B cell (primary cell): ENCODE measurements around the gene EPB41L5. TPM values are rescaled to one million over a fixed set of nuclear protein-coding genes. Genes with fewer than 3 reads are reported as not detected.

Experiments used
- ATAC-seq: fragments of 200-7000 bp; cut with Tn5 transposase; one replicate; pipeline ENCODE4 v1.10.0; 2021; ENCODE audit warnings: low read depth, mild to moderate bottlenecking, moderate number of reproducible peaks, moderate library complexity
- CTCF ChIA-PET: fragments of 350-600 bp; sonication (Branson Sonifier 250); formaldehyde crosslinking; loops from one replicate; lab custom pipeline; 2021; ENCODE audit warnings: antibody characterized with exemption, inconsistent platforms; lab: Charles Lee
- POLR2A ChIA-PET: fragments of 350-600 bp; sonication (Branson Sonifier 250); formaldehyde crosslinking; loops from one replicate; lab custom pipeline; 2021; ENCODE audit warnings: antibody characterized with exemption; lab: Charles Lee
- DNase-seq: peaks from one replicate; pipeline ENCODE4 v3.0.0; 2013
- H2AFZ ChIP-seq: 2 replicates; pipeline ENCODE4 v1.6.1; 2012; ENCODE audit warnings: mild to moderate bottlenecking, low read depth, low read length; ENCODE audit not compliant: insufficient read depth, poor library complexity, severe bottlenecking
- H3K27ac ChIP-seq, 2 donors: 1 replicate in 1 of 2; 2 replicates in 1 of 2; pipeline ENCODE4 v1.5.1; 2012 to 2013; ENCODE audit warnings: low read length in 2 of 2, mild to moderate bottlenecking in 2 of 2, moderate library complexity in 1 of 2
- H3K27me3 ChIP-seq, 4 experiments: fragments of 200-600 bp in 1 of 4; sonication (generic) in 1 of 4; replicated peaks in 1 of 4; 1 replicate in 2 of 4; 2 replicates in 2 of 4; pipeline versions ENCODE4 v1.6.1 to v1.7.0; 2013 to 2016; ENCODE audit warnings: low read length in 3 of 4, mild to moderate bottlenecking in 2 of 4, mixed read lengths in 1 of 4, moderate library complexity in 1 of 4; ENCODE audit not compliant: insufficient read depth in 4 of 4, control insufficient read depth in 3 of 4; ENCODE audit errors: control extremely low read depth in 1 of 4
- H3K36me3 ChIP-seq, 2 experiments: replicated peaks in 1 of 2; 1 replicate in 1 of 2; 2 replicates in 1 of 2; pipeline versions ENCODE4 v1.6.1 to v1.7.1; 2013; ENCODE audit warnings: low read length in 1 of 2; ENCODE audit not compliant: insufficient read depth in 2 of 2, control insufficient read depth in 1 of 2; ENCODE audit errors: control extremely low read depth in 1 of 2, extremely low read depth in 1 of 2
- H3K4me1 ChIP-seq, 2 donors: fragments of 200-600 bp in 1 of 2; sonication (generic) in 1 of 2; 1 replicate in 1 of 2; 2 replicates in 1 of 2; pipeline versions ENCODE4 v1.5.1 to v1.6.1; 2013 to 2017; ENCODE audit warnings: low read length in 2 of 2; ENCODE audit not compliant: control insufficient read depth in 2 of 2, insufficient read depth in 2 of 2
- H3K4me2 ChIP-seq: replicated peaks from 2 replicates; pipeline ENCODE3; 2012; ENCODE audit warnings: mild to moderate bottlenecking, low read depth, low read length; ENCODE audit not compliant: poor library complexity, severe bottlenecking
- H3K4me3 ChIP-seq, 5 experiments: fragments of 200-600 bp in 1 of 5; sonication (generic) in 1 of 5; 1 replicate in 3 of 5; 2 replicates in 2 of 5; pipeline versions ENCODE4 v1.5.1 to v1.7.0; 2011 to 2016; ENCODE audit warnings: low read length in 4 of 5, mild to moderate bottlenecking in 4 of 5, low read depth in 2 of 5, control low read depth in 1 of 5, moderate library complexity in 1 of 5; ENCODE audit not compliant: insufficient read depth in 1 of 5; ENCODE audit errors: control extremely low read depth in 1 of 5, extremely low read depth in 1 of 5
- H3K79me2 ChIP-seq: fragments of 200-600 bp; sonication (generic); one replicate; pipeline ENCODE4 v1.6.0; 2016; ENCODE audit warnings: low read length; ENCODE audit not compliant: control insufficient read depth, insufficient read depth
- H3K9ac ChIP-seq: fragments of 200-600 bp; sonication (generic); 2 replicates; pipeline ENCODE4 v1.6.1; 2017; ENCODE audit warnings: mild to moderate bottlenecking, low read length, moderate library complexity
- H3K9me3 ChIP-seq, 3 donors: one replicate each; pipeline versions ENCODE4 v1.6.1 to v1.7.1; 2013; ENCODE audit warnings: low read length in 2 of 3; ENCODE audit not compliant: control insufficient read depth in 2 of 3, insufficient read depth in 1 of 3; ENCODE audit errors: control extremely low read depth in 1 of 3
- H4K20me1 ChIP-seq: 2 replicates; pipeline ENCODE4 v1.6.0; 2012; ENCODE audit warnings: mild to moderate bottlenecking, low read length; ENCODE audit not compliant: insufficient read depth, control insufficient read depth, poor library complexity, severe bottlenecking
- H3K27ac Mint-ChIP-seq: one replicate; pipeline ENCODE4 v1.8.0; 2021; ENCODE audit warnings: mixed read lengths
- H3K27me3 Mint-ChIP-seq: one replicate; pipeline ENCODE4 v1.8.0; 2021; ENCODE audit warnings: mixed read lengths
- H3K4me1 Mint-ChIP-seq: one replicate; pipeline ENCODE4 v1.8.0; 2021; ENCODE audit warnings: mixed read lengths
- H3K4me3 Mint-ChIP-seq: one replicate; pipeline ENCODE4 v1.8.0; 2021; ENCODE audit warnings: mixed read lengths
- H3K9me3 Mint-ChIP-seq: one replicate; pipeline ENCODE4 v1.8.0; 2022; ENCODE audit warnings: mixed read lengths; ENCODE audit not compliant: insufficient read depth
- EZH2 ChIP-seq: IDR thresholded peaks from 2 replicates; pipeline ENCODE4 v1.6.1; 2012; ENCODE audit warnings: borderline replicate concordance, low read depth, mild to moderate bottlenecking, moderate library complexity, low read length; ENCODE audit not compliant: insufficient read depth, poor library complexity, severe bottlenecking
- WGBS: methylation state at CpG from one replicate; pipeline ENCODE4 v1.1.5; 2013; ENCODE audit warnings: missing lambda C conversion rate; ENCODE audit not compliant: insufficient coverage; 5-methylcytosine and 5-hydroxymethylcytosine counted together
- intact Hi-C: fragments of 100-400 bp; cut with micrococcal nuclease; formaldehyde crosslinking; loops from one replicate; pipeline ENCODE4 v1.10.0; 2022
- polyA plus RNA-seq: library from polyadenylated mRNA; depleted of rRNA; stranded (reverse); fragments of >200 nt; gene quantifications from 2 replicates; pipeline ENCODE4 v1.2.3, GENCODE V29; 2012
- total RNA-seq, 2 donors: library from RNA; stranded (reverse); fragments of 120-200 nt in 1 of 2; gene quantifications; 1 replicate in 1 of 2; 2 replicates in 1 of 2; pipeline versions ENCODE4 v1.2.3 to v1.2.4, GENCODE V29; 2013 to 2022
- TF ChIP-seq, protein P1 (sequence below): fragments of 200-600 bp; IDR thresholded peaks from one replicate; pipeline ENCODE4 v1.8.0; 2022; ENCODE audit warnings: antibody characterized with exemption, mild to moderate bottlenecking

The EPB41L5 gene
- total and polyA plus RNA-seq, 2 donors (not counting 1 experiment from before 2014, with no cell fraction given) = 3.9 to 14.0 TPM

DNA sequence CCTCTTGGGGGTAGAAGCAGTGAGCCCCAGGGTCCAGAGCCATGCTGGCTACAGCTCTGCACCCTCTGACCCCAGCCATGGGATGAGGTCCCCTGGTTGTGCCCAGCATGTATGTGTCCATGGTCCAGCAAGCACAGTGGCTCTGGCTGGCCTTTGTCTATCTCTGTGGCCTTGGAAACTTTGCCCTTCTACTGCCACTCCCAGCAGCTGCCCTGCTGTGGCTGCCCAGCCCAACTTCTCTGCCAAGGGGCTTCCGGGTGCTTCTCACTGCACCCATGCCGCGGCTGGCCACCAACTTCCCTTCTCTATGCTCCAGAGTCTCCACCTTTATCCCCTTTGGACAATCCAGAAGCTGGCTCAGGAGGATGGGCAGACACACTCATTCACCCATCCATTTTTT, 191.5 kb downstream of the EPB41L5 start:
- Histone ChIP-seq H2AFZ (no peak overlapping the region), H4K20me1 (no peaks in the 10 kb centered on the region), H3K27ac (no peak overlapping the region), H3K9me3 (peaks cover 0 to 3% (median 0%) of the 10 kb centered on the region in 3 donors), H3K4me2 (no peak overlapping the region), H3K4me1 (no peaks in the 10 kb centered on the region), H3K27me3 (no peaks in the 10 kb centered on the region), H3K36me3 (no peaks in the 10 kb centered on the region), H3K79me2 (no peaks in the 10 kb centered on the region), H3K9ac (no peak overlapping the region), H3K4me3 (no peak overlapping the region)
- TF ChIP-seq, protein P1, sequence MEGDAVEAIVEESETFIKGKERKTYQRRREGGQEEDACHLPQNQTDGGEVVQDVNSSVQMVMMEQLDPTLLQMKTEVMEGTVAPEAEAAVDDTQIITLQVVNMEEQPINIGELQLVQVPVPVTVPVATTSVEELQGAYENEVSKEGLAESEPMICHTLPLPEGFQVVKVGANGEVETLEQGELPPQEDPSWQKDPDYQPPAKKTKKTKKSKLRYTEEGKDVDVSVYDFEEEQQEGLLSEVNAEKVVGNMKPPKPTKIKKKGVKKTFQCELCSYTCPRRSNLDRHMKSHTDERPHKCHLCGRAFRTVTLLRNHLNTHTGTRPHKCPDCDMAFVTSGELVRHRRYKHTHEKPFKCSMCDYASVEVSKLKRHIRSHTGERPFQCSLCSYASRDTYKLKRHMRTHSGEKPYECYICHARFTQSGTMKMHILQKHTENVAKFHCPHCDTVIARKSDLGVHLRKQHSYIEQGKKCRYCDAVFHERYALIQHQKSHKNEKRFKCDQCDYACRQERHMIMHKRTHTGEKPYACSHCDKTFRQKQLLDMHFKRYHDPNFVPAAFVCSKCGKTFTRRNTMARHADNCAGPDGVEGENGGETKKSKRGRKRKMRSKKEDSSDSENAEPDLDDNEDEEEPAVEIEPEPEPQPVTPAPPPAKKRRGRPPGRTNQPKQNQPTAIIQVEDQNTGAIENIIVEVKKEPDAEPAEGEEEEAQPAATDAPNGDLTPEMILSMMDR = no peak
- TF ChIP-seq EZH2 = no peak
- H3K27ac Mint-ChIP-seq = no peak overlapping the region
- no peak for ATAC-seq
- POLR2A ChIA-PET = no interaction called here
- CTCF ChIA-PET = interaction anchor here (0.7 to 1.6 kb wide), 3 partner anchors 13 to 109 kb away, joined by 3 to 6 read pairs (median 4); no protein-coding TSS in a partner anchor
- H3K4me1 Mint-ChIP-seq = no peaks in the 10 kb centered on the region
- intact Hi-C loops = no loop called here
- H3K4me3 Mint-ChIP-seq = no peak overlapping the region
- H3K27me3 Mint-ChIP-seq = no peaks in the 10 kb centered on the region
- 60% methylated on average over 3 of the region's 3 CpGs for WGBS
- no peaks in the 10 kb centered on the region for H3K9me3 Mint-ChIP-seq
- no peak for DNase-seq

DNA sequence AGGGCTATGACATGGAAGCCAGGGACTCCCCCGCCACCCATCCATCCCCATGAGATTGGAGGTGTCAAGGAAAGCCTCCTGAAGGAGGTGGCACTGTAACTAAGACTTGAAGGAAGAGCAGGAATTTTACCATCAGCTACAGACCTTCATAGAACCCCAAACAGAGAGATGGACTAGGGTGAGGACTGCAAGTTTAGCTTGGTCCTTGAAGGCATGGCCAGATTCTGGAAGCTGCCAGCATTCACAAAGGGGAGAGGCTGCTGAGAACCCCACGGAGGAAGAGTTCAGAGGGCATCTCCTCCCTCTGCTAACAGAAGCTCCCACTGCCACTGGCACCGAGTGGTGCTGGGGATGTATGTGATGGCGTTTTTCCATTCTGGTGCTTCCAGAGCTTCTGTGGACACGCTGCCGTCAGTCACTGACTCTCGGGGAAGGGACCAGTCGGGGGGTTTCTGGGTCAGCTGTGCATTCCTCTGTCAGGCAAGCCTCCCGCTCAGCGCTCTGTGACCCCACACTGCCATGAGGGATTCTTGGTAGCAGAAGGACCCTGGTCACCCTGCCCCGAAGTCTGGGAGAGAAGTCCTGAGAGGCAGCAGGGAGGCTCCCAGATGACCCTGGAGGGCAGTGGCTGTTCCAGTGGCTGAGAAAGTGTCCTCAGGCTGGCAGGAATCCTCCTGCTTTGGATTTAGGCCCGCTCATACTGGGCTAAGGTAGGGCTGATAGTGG, 192.2 kb downstream of the EPB41L5 start:
- H3K27me3 Mint-ChIP-seq = no peaks in the 10 kb centered on the region
- peaks cover 3% of the 10 kb centered on the region for H3K4me1 Mint-ChIP-seq
- no peak overlapping the region for H3K27ac ChIP-seq
- H3K4me3 Mint-ChIP-seq = no peak overlapping the region
- H3K79me2 ChIP-seq = no peaks in the 10 kb centered on the region
- H3K36me3 ChIP-seq = no peaks in the 10 kb centered on the region
- intact Hi-C loops = no loop called here
- no peak overlapping the region for H3K27ac Mint-ChIP-seq
- no peaks in the 10 kb centered on the region for H4K20me1 ChIP-seq
- H3K4me1 ChIP-seq = peaks cover 0 to 1% of the 10 kb centered on the region in 2 donors
- peaks cover 0 to 3% (median 0%) of the 10 kb centered on the region in 3 donors for H3K9me3 ChIP-seq
- H2AFZ ChIP-seq = no peak overlapping the region
- no peak overlapping the region for H3K9ac ChIP-seq
- DNase-seq (no peak), ATAC-seq (no peak)
- H3K9me3 Mint-ChIP-seq = no peaks in the 10 kb centered on the region
- ChIA-PET POLR2A (no interaction called here), CTCF (interaction anchor here (0.7 to 1.6 kb wide), 2 partner anchors 12 to 29 kb away, joined by 3 to 4 read pairs; no protein-coding TSS in a partner anchor)
- H3K4me3 ChIP-seq = no peak overlapping the region
- WGBS = 95% methylated on average over 10 of the region's 12 CpGs
- no peak overlapping the region for H3K4me2 ChIP-seq
- no peak for TF ChIP-seq EZH2
- TF ChIP-seq, protein P1 = no peak
- H3K27me3 ChIP-seq = no peaks in the 10 kb centered on the region
